Common myeloid progenitor, CD34-positive (primary cell): Measurements from ENCODE around the gene SPAAR.

Experiments
- CTCF ChIA-PET: fragments of 350-600 bp; sonication (Branson Sonifier 250); formaldehyde crosslinking; loops from one replicate; lab custom pipeline; 2021; ENCODE audit warnings: antibody characterized with exemption; lab: Charles Lee
- POLR2A ChIA-PET: fragments of 350-600 bp; sonication (Branson Sonifier 250); formaldehyde crosslinking; loops from one replicate; lab custom pipeline; 2021; ENCODE audit warnings: antibody characterized with exemption; lab: Charles Lee
- DNase-seq, 3 donors: peaks; one replicate each; pipeline versions ENCODE4 v3.0.0 to v3.0.0-alpha.2; 2013
- H3K27ac ChIP-seq, 2 experiments: 1 replicate in 1 of 2; 2 replicates in 1 of 2; pipeline ENCODE4 v1.7.0; 2013; ENCODE audit warnings: inconsistent platforms in 2 of 2, low read length in 2 of 2, mild to moderate bottlenecking in 2 of 2, low read depth in 1 of 2, moderate library complexity in 1 of 2; ENCODE audit not compliant: severe bottlenecking in 2 of 2, insufficient read depth in 1 of 2, poor library complexity in 1 of 2
- H3K27me3 ChIP-seq, 5 experiments: replicated peaks in 2 of 5; 1 replicate in 3 of 5; 2 replicates in 2 of 5; pipeline versions ENCODE4 v1.6.1 to v1.7.0; 2013; ENCODE audit warnings: low read length in 4 of 5, mild to moderate bottlenecking in 2 of 5, moderate library complexity in 2 of 5, inconsistent platforms in 1 of 5; ENCODE audit not compliant: insufficient read depth in 5 of 5, control insufficient read depth in 4 of 5
- H3K36me3 ChIP-seq, 4 experiments: 1 replicate in 2 of 4; 2 replicates in 2 of 4; pipeline versions ENCODE4 v1.6.1 to v1.7.0; 2013; ENCODE audit warnings: low read length in 3 of 4, control low read depth in 1 of 4, mild to moderate bottlenecking in 1 of 4; ENCODE audit not compliant: control insufficient read depth in 4 of 4, insufficient read depth in 4 of 4
- H3K4me1 ChIP-seq, 4 experiments: 1 replicate in 3 of 4; 2 replicates in 1 of 4; pipeline versions ENCODE4 v1.6.1 to v1.7.1; 2013; ENCODE audit warnings: low read length in 3 of 4, mild to moderate bottlenecking in 3 of 4, control low read depth in 1 of 4, inconsistent platforms in 1 of 4, moderate library complexity in 1 of 4; ENCODE audit not compliant: control insufficient read depth in 4 of 4, insufficient read depth in 4 of 4; ENCODE audit errors: control extremely low read depth in 1 of 4
- H3K4me3 ChIP-seq, 7 experiments: 1 replicate in 4 of 7; 2 replicates in 3 of 7; pipeline versions ENCODE4 v1.5.1 to v1.7.0; 2013; ENCODE audit warnings: mild to moderate bottlenecking in 7 of 7, low read length in 6 of 7, moderate library complexity in 6 of 7, inconsistent platforms in 2 of 7, low read depth in 2 of 7, control low read depth in 1 of 7; ENCODE audit not compliant: insufficient read depth in 4 of 7, control insufficient read depth in 1 of 7; ENCODE audit errors: extremely low read depth in 1 of 7
- H3K9me3 ChIP-seq, 5 experiments: 1 replicate in 4 of 5; 2 replicates in 1 of 5; pipeline versions ENCODE4 v1.6.1 to v1.7.1; 2013; ENCODE audit warnings: low read length in 4 of 5, mild to moderate bottlenecking in 2 of 5, inconsistent platforms in 1 of 5, low read depth in 1 of 5, moderate library complexity in 1 of 5; ENCODE audit not compliant: control insufficient read depth in 4 of 5, insufficient read depth in 2 of 5; ENCODE audit errors: control extremely low read depth in 1 of 5
- WGBS: methylation state at CpG from one replicate; pipeline ENCODE4 v1.1.5; 2013; ENCODE audit not compliant: insufficient coverage; 5-methylcytosine and 5-hydroxymethylcytosine counted together

The SPAAR gene

DNA sequence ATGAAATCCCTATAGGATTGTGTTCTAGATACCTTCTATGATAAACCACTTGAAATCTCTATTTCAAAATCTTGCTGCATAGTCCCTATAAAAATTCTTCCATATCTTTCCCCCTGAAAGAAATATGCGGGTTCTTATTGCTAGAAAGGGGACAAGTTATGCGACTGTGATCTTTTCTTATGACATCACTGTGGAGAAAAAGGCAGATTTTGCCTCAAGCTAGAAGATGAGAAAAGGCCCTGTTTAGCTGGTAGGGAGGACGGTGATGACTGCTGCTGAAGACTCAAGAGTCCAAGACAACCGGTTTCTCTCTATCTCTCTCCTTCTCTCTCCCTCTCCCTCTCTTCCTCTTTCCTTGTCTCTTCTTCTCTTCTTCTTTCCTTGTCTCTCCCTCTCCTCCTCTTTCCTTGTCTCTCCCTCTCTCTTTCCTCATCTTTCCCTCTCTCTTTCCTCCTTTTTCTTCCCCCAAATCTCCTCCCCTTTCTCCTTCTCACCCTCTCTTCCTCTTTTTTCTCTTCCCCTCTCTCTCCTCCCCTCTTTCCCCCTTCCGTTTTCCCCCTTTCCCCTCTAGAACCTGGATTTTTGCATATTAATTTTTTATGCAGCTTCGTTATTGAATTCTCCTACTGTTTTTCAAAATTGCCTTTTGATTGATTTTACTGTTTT, 43.4 kb downstream of the SPAAR start:
- ChIA-PET POLR2A (no interaction called here), CTCF (interaction anchor here (0.6 to 1.9 kb wide), 15 partner anchors 9 to 1652 kb away, joined by 3 to 8 read pairs (median 3); no protein-coding TSS in a partner anchor)
- Histone ChIP-seq H3K4me3 (no peak overlapping the region), H3K36me3 (no peaks in the 10 kb centered on the region), H3K27me3 (peaks cover 0 to 9% (median 0%) of the 10 kb centered on the region in 5 experiments), H3K27ac (no peak overlapping the region), H3K9me3 (no peaks in the 10 kb centered on the region), H3K4me1 (peaks cover 0 to 10% (median 9%) of the 10 kb centered on the region in 4 experiments)
- no peak for DNase-seq
- 100% methylated on average over 3 of the region's 6 CpGs for WGBS

DNA sequence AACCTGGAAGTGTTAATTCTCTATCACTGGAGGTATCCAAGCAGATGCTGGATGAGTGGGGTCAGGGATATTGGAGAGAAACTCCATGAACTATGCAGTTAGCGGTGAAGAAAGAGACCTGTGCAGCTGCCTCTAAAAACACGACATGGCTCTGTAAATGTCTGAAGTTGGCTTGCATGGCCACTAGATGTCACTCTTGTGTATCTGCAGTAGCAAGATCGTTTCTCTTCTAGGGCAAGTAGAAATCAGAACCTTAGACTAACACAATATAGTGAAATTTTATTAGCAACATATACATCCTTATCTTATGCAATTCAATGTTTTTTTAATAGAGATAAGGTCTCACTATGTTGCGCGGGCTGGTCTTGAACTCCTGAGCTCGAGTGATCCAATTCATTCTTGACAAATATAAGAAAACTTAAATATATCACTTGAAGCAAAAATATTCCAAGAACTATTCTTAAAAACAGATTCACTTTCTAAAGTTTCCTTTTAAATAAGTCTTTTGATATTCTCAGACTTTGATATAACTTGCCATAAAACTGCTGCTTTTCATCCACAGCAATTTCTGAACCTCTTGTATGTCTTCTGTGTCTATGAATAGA, 45.8 kb downstream of the SPAAR start:
- DNase-seq, result peak; percentile 75 to 89 (median 86)
- 23% methylated on average over 5 of the region's 6 CpGs for WGBS
- Histone ChIP-seq H3K4me1 (no peaks in the 10 kb centered on the region), H3K27ac (no peak overlapping the region), H3K36me3 (no peaks in the 10 kb centered on the region), H3K27me3 (peaks cover 0 to 9% (median 0%) of the 10 kb centered on the region in 5 experiments), H3K4me3 (no peak overlapping the region), H3K9me3 (no peaks in the 10 kb centered on the region)
- CTCF ChIA-PET, result interaction anchor here (0.7 to 3.4 kb wide), 17 partner anchors 10 to 75 kb away, joined by 3 to 33 read pairs (median 5); no protein-coding TSS in a partner anchor
- POLR2A ChIA-PET, result interaction anchor here (0.5 to 0.6 kb wide), 2 partner anchors 73 to 1609 kb away, joined by 3 to 4 read pairs; no protein-coding TSS in a partner anchor

DNA sequence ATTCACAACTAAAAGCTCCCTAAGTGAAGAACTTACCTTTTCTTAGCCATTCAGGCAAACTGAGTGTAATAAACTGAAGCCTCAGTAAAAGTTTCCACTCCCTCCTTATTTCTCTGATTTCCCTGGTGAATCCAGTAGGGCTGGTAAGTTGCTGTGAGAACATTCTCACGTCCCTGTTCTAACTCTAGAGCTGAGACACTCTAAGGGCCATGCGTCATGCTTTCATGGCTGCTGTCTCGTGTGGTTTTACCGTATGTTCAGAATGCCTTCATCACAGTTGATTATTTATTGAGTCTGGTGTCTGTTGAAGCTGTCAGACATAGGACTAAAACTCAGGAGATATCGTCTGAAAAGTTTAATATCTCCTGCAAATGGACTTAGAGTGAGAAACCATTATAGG, 47.4 kb downstream of the SPAAR start:
- no peak overlapping the region for H3K4me3 ChIP-seq
- no peak for DNase-seq
- H3K9me3 ChIP-seq, result no peaks in the 10 kb centered on the region
- H3K27me3 ChIP-seq, result peaks cover 0 to 12% (median 0%) of the 10 kb centered on the region in 5 experiments
- POLR2A ChIA-PET, result no interaction called here
- WGBS, result 89% methylated on average over 5 of the region's 5 CpGs
- no peak overlapping the region for H3K27ac ChIP-seq
- H3K36me3 ChIP-seq, result no peaks in the 10 kb centered on the region
- no peaks in the 10 kb centered on the region for H3K4me1 ChIP-seq
- CTCF ChIA-PET, result interaction anchor here (0.9 to 3.4 kb wide), 10 partner anchors 11 to 374 kb away, joined by 3 to 33 read pairs (median 4); no protein-coding TSS in a partner anchor

DNA sequence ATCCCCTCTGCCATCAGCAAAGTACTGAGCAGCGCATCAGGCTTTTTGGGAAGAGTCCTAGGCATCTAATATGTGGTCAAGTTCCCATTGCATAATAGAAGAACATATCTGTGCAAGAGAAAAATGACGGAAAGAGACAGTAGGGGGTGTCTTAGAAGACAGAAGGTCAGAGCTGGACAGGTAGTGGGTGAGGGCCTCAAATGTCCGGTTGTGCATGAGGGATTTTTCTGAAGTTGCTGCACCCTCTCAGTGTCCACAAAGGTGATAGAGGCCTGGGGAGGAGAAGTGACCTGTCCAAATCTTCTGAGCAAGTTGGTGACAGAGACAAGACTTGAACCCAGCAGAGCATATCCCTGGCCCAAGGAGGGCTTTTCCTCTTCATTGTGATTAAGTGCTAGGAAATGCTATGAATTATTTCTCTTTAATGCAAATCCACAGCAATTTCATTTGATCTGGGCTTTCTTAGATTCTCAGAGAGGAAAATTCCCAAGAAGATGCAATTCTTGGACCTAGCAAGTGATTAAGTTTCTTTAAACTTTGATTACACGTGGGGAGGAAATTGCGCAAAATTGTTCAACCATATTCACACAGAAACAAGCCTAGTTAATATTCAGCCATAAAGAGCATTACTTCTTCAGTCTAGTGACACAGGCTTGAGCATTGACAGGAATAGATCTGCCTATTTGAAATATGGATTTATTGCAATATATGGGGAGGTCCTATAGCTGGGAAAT, 49.0 kb downstream of the SPAAR start, which contains the start of gene OR2S2:
TSS of gene OR2S2 (minus strand) at position 51 of the 734 bp plus-strand sequence. CDS start 56 bp downstream, outside the sequence.
- DNase-seq, result no peak
- no peaks in the 10 kb centered on the region for H3K36me3 ChIP-seq
- no peaks in the 10 kb centered on the region for H3K4me1 ChIP-seq
- H3K27ac ChIP-seq, result no peak within 1 kb of the TSS
- no peak within 1 kb of the TSS for H3K4me3 ChIP-seq
- 100% methylated on average over 3 of the region's 5 CpGs for WGBS
- ChIA-PET POLR2A (no interaction called here), CTCF (interaction anchor here (0.8 to 4.4 kb wide), 5 partner anchors 14 to 66 kb away, joined by 3 to 35 read pairs (median 4); no protein-coding TSS in a partner anchor)
- no peaks in the 10 kb centered on the region for H3K9me3 ChIP-seq
- peaks cover 0 to 14% (median 0%) of the 10 kb centered on the region in 5 experiments for H3K27me3 ChIP-seq

DNA sequence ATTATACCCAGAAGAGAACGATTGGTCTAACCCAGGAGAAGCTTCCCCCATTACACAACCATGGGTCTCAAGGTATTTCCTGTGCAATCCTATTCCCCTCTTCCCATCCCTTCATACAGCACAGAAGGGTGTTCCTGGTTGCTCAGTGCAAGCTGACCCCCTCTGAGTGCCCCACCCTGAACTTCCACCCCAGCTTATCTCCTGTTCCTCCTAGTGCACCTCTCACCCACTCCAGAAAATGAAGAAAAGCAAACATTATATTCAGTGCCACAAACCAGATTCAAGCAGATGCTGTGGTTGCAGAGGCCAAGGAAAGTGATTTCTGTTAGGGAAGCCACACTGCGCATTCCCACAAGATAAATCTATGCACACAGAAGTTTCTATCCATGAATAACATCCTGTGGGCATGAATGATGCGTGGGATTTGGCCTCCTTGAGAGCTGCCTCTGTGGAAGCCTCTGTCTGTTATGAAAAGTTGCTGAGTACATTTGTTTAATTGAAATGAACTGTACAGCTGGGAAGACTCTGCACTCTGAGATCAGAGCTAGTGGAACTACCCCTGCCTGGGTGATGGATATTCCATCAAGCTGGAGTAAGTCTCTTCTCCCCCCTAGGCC, 50.9 kb downstream of the SPAAR start:
- Histone ChIP-seq H3K27ac (no peak overlapping the region), H3K9me3 (no peaks in the 10 kb centered on the region), H3K4me1 (no peaks in the 10 kb centered on the region), H3K36me3 (no peaks in the 10 kb centered on the region), H3K27me3 (peaks cover 0 to 14% (median 0%) of the 10 kb centered on the region in 5 experiments), H3K4me3 (no peak overlapping the region)
- no CpG with 5 or more reads among the region's 3 CpGs for WGBS
- CTCF ChIA-PET, result interaction anchor here (0.6 to 4.4 kb wide), 7 partner anchors 12 to 64 kb away, joined by 3 to 35 read pairs (median 4); no protein-coding TSS in a partner anchor
- no peak for DNase-seq
- POLR2A ChIA-PET, result no interaction called here
